ENCODE results near the gene ING2.

ING2 gene

DNA sequence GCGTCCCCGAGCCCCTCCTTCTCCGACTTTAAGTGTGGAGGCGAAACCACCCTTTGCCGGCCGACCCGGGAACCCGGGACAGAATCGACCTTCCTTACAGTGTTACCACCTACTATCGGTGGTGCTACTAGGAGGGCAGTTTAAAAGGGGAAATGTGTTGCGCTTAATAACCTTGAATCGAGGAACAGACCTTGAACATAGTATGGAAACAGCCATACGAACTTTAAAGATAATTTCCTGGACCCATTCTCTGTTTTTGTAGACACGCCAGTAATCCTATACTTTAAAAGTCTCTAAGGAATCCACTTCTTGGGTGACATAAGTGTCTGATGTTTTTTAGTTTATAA lies 1.5 kb downstream of the ING2 start:
- H3K4me3 ChIP-seq (ENCODE audit: insufficient read depth, low read length, poor library complexity, severe bottlenecking) = peak overlapping the region; percentile 92
- peak overlapping the region; percentile 85 for H2AFZ ChIP-seq (ENCODE audit: low read depth, low read length, severe bottlenecking)
- no peaks in the 10 kb centered on the region for H3K9me3 ChIP-seq (ENCODE audit: insufficient read depth, low read length)
- peaks cover 22% of the 10 kb centered on the region for H4K20me1 ChIP-seq (ENCODE audit: low read depth, low read length)
- H3K79me2 ChIP-seq (ENCODE audit: insufficient read depth, low read length) = peaks cover 65% of the 10 kb centered on the region
- no peaks in the 10 kb centered on the region for H3F3A ChIP-seq (ENCODE audit: insufficient read depth)
- H3K27me3 ChIP-seq (ENCODE audit: low read length) = no peaks in the 10 kb centered on the region
- H3K9me2 ChIP-seq (replicated peaks; ENCODE audit: insufficient read depth, low read length) = no peaks in the 10 kb centered on the region
- peaks cover 14% of the 10 kb centered on the region for H3K36me3 ChIP-seq (ENCODE audit: low read length)
- TF ChIP-seq, protein P1, sequence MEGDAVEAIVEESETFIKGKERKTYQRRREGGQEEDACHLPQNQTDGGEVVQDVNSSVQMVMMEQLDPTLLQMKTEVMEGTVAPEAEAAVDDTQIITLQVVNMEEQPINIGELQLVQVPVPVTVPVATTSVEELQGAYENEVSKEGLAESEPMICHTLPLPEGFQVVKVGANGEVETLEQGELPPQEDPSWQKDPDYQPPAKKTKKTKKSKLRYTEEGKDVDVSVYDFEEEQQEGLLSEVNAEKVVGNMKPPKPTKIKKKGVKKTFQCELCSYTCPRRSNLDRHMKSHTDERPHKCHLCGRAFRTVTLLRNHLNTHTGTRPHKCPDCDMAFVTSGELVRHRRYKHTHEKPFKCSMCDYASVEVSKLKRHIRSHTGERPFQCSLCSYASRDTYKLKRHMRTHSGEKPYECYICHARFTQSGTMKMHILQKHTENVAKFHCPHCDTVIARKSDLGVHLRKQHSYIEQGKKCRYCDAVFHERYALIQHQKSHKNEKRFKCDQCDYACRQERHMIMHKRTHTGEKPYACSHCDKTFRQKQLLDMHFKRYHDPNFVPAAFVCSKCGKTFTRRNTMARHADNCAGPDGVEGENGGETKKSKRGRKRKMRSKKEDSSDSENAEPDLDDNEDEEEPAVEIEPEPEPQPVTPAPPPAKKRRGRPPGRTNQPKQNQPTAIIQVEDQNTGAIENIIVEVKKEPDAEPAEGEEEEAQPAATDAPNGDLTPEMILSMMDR (IDR thresholded peaks at IDR 0.05; ENCODE audit: insufficient read depth, low read length, poor library complexity, severe bottlenecking) = no peak
- no peak for TF ChIP-seq EZH2phosphoT487 (conservative IDR thresholded peaks at IDR 0.05; ENCODE audit: low read length)
- peak overlapping the region; percentile 76 for H3K9ac ChIP-seq (ENCODE audit: low read length)
- H3K4me2 ChIP-seq (ENCODE audit: low read depth, low read length, poor library complexity, severe bottlenecking) = peak overlapping the region; percentile 77
- H3K27ac ChIP-seq (ENCODE audit: low read depth, low read length) = peak overlapping the region; percentile 76

DNA sequence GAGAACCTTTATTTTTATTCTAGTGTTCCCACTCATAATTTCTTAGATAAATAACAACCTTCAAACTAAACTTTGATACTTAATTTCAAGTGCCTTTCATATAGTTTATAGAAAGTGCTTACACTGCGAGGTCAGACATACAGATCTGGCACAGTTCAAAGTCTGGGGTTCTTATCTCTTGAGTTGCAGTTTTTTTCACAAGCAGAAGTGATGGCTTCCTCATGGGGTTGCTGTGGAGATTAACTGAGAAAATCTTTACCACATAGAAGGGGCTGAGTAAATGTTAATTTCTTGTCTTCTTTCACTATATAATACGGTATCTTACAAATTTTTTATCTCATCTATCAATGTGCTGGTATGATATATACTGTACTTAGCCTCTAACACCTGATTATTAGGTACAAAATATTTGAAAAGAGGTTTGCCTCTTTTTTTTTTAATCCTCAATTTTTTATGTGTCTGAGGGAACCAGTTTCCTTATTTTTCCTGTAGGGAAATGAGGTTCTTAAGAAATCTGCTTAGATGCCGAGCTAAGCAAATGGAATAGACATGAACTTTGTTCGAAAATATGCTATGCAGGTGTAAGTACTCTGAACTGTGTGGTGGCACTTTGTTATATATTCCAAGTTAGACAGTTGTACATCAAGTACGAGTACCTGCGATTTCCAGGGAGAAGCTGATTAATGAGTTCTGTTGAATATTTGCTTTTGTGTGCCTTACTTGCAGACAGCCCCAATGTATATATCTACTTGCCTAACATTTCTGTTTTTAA lies 3.3 kb downstream of the ING2 start:
- H3F3A ChIP-seq (ENCODE audit: insufficient read depth) = no peaks in the 10 kb centered on the region
- no peak for TF ChIP-seq EZH2phosphoT487 (conservative IDR thresholded peaks at IDR 0.05; ENCODE audit: low read length)
- TF ChIP-seq, protein P1 (IDR thresholded peaks at IDR 0.05; ENCODE audit: insufficient read depth, low read length, poor library complexity, severe bottlenecking) = no peak
- peaks cover 22% of the 10 kb centered on the region for H4K20me1 ChIP-seq (ENCODE audit: low read depth, low read length)
- no peaks in the 10 kb centered on the region for H3K27me3 ChIP-seq (ENCODE audit: low read length)
- no peak overlapping the region for H3K9ac ChIP-seq (ENCODE audit: low read length)
- peaks cover 16% of the 10 kb centered on the region for H3K36me3 ChIP-seq (ENCODE audit: low read length)
- no peaks in the 10 kb centered on the region for H3K9me3 ChIP-seq (ENCODE audit: insufficient read depth, low read length)
- H3K4me2 ChIP-seq (ENCODE audit: low read depth, low read length, poor library complexity, severe bottlenecking) = no peak overlapping the region
- H3K79me2 ChIP-seq (ENCODE audit: insufficient read depth, low read length) = peaks cover 54% of the 10 kb centered on the region
- no peaks in the 10 kb centered on the region for H3K9me2 ChIP-seq (replicated peaks; ENCODE audit: insufficient read depth, low read length)
- H3K27ac ChIP-seq (ENCODE audit: low read depth, low read length) = no peak overlapping the region
- no peak overlapping the region for H2AFZ ChIP-seq (ENCODE audit: low read depth, low read length, severe bottlenecking)
- no peak overlapping the region for H3K4me3 ChIP-seq (ENCODE audit: insufficient read depth, low read length, poor library complexity, severe bottlenecking)

DNA sequence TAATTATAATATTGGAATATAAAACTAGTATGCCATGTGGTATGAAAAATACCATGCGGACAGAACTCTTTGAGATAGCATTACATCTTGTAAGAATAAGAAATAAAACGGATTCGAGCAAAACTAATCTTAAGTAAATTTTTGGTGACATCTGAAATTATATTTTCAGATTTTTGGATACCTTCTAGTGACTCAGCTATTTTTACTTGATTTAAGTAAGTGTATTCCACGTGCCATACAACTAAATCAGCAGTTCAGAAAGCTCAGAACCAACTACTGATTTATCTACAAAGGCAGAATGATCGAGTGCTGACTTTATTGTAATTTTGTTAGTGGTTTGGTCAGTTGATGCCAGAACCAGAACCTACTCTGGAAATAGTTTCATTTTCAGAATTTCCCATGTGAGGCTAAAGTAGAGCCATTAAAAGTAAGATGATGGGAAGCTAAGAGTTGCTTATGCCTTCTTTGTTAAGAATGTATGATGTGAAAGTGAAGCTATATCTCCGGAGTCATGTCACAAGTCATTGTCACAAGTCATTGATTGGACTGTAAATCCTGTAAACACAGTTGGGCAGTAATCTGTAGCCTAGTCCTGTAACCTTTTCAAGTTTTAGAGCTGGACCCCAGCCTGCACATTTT lies 4.0 kb downstream of the ING2 start:
- H3K9me2 ChIP-seq (replicated peaks; ENCODE audit: insufficient read depth, low read length) = no peaks in the 10 kb centered on the region
- H3K4me3 ChIP-seq (ENCODE audit: insufficient read depth, low read length, poor library complexity, severe bottlenecking) = no peak overlapping the region
- no peaks in the 10 kb centered on the region for H3F3A ChIP-seq (ENCODE audit: insufficient read depth)
- peaks cover 47% of the 10 kb centered on the region for H3K79me2 ChIP-seq (ENCODE audit: insufficient read depth, low read length)
- TF ChIP-seq, protein P1 (IDR thresholded peaks at IDR 0.05; ENCODE audit: insufficient read depth, low read length, poor library complexity, severe bottlenecking) = no peak
- no peak for TF ChIP-seq EZH2phosphoT487 (conservative IDR thresholded peaks at IDR 0.05; ENCODE audit: low read length)
- no peak overlapping the region for H2AFZ ChIP-seq (ENCODE audit: low read depth, low read length, severe bottlenecking)
- H3K9me3 ChIP-seq (ENCODE audit: insufficient read depth, low read length) = no peaks in the 10 kb centered on the region
- H3K4me2 ChIP-seq (ENCODE audit: low read depth, low read length, poor library complexity, severe bottlenecking) = no peak overlapping the region
- no peak overlapping the region for H3K27ac ChIP-seq (ENCODE audit: low read depth, low read length)
- peaks cover 16% of the 10 kb centered on the region for H3K36me3 ChIP-seq (ENCODE audit: low read length)
- H4K20me1 ChIP-seq (ENCODE audit: low read depth, low read length) = peaks cover 22% of the 10 kb centered on the region
- no peak overlapping the region for H3K9ac ChIP-seq (ENCODE audit: low read length)
- no peaks in the 10 kb centered on the region for H3K27me3 ChIP-seq (ENCODE audit: low read length)
